Skeletal muscle tissue (tissue), 4 donors: ENCODE measurements around the gene CFL1. TPM values are rescaled to one million over a fixed set of nuclear protein-coding genes. Genes with fewer than 3 reads are reported as not detected.
A peak's percentile ranks its signal among the peaks of the same experiment; 100 is the strongest.

ENCODE experiments used
- H3K27ac ChIP-seq: one replicate; pipeline ENCODE4 v1.7.0; 2013; ENCODE audit warnings: mild to moderate bottlenecking, low read depth, low read length, inconsistent platforms
- H3K27me3 ChIP-seq, 3 donors: one replicate each; pipeline ENCODE4 v1.7.0; 2013; ENCODE audit warnings: low read length in 3 of 3; ENCODE audit not compliant: control insufficient read depth in 3 of 3, insufficient read depth in 3 of 3
- H3K36me3 ChIP-seq, 3 donors: one replicate each; pipeline ENCODE4 v1.7.0; 2013; ENCODE audit warnings: low read length in 3 of 3; ENCODE audit not compliant: control insufficient read depth in 3 of 3, insufficient read depth in 3 of 3
- H3K4me1 ChIP-seq, 3 donors: one replicate each; pipeline ENCODE4 v1.7.0; 2013; ENCODE audit warnings: low read length in 3 of 3, mild to moderate bottlenecking in 3 of 3; ENCODE audit not compliant: control insufficient read depth in 3 of 3, insufficient read depth in 3 of 3
- H3K4me3 ChIP-seq, 3 donors: one replicate each; pipeline ENCODE4 v1.7.0; 2013; ENCODE audit warnings: low read length in 3 of 3
- H3K9ac ChIP-seq, 3 donors: one replicate each; pipeline ENCODE4 v1.7.0; 2013; ENCODE audit warnings: low read length in 3 of 3, mild to moderate bottlenecking in 3 of 3, moderate library complexity in 2 of 3, low read depth in 1 of 3
- H3K9me3 ChIP-seq, 3 donors: one replicate each; pipeline ENCODE4 v1.7.0; 2013; ENCODE audit warnings: low read length in 3 of 3; ENCODE audit not compliant: control insufficient read depth in 3 of 3
- total RNA-seq: library from RNA; depleted of rRNA; stranded (reverse); fragments of >200 nt; gene quantifications from one replicate; pipeline ENCODE4 v1.2.3, GENCODE V29; 2014
- donor health status: Osteomylitis.

Gene CFL1
- total RNA-seq, 1 donor from 2014 or later: 275 TPM

DNA sequence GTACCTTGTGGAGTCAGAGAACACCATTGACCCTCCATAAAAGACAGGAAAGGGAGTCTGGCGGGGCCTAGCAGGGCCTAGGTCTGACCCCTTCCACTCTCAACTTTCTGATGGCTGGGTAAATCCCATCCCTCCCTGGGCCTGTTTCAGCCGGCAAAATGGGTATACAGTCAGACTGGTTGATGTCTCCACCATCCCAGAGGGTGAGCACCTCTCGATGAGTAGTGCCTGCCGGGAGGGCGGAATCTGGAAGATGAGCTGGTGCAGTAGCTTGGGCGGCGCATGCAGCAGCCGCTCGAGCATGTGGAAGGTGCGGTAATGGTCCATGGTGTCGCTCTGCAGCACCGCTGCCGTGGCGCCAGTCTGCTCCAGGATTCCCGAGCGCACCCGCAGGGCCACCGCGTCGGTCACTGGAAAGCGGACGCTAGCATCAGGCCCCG, 29.8 kb upstream of the CFL1 start:
- H3K4me1 ChIP-seq: peaks cover 45 to 62% (median 55%) of the 10 kb centered on the region in 3 donors
- no peaks in the 10 kb centered on the region for H3K27me3 ChIP-seq
- H3K27ac ChIP-seq: peak overlapping the region; percentile 89
- peak overlapping the region; percentile 89 to 96 (median 92) for H3K4me3 ChIP-seq
- no peaks in the 10 kb centered on the region for H3K9me3 ChIP-seq
- peak overlapping the region; percentile 84 to 87 (median 86) for H3K9ac ChIP-seq
- peaks cover 29 to 37% (median 34%) of the 10 kb centered on the region in 3 donors for H3K36me3 ChIP-seq

DNA sequence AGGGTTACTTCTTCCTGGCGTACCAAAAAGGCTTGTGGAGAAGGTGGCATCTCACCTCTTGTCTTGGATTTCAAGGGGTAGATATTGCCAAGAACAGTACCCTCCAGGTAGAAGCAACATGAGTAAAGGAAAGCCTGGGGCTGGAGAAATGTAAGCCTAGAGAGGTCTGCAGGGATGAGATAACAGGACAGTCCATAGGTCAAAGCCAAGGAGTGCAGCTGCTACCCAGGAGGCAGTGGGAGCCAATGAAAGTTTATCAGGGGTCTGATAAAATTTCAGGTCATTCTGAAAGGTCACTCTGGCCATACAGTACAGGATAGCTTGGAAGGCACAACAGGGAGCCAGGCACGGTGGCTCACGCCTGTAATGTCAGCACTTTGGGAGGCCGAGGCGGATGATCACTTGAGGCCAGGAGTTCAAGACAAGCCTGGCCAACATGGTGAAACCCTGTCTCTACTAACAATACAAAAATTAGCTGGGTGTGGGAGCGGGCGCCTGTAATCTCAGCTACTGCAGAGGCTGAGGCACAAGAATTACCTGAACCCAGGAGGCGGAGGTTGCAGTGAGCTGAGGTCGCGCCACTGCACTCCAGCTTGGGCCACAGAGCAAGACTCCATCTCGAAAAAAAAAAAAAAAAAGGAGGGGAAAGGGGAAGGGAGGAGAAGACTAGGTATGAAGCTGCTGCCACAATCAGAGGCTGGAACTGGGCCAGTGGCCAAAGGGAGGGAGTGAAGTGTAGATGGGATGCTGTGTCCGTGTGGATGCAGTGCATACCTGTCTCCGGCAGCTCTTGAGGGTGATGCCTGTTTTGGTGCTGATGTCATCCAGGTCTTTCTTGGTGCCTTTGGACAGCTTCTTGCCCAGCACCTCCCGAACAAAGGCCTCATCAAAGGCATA, 29.1 kb upstream of the CFL1 start:
- H3K27ac ChIP-seq: peak overlapping the region; percentile 89
- H3K4me1 ChIP-seq: peaks cover 38 to 55% (median 48%) of the 10 kb centered on the region in 3 donors
- no peaks in the 10 kb centered on the region for H3K27me3 ChIP-seq
- no peaks in the 10 kb centered on the region for H3K9me3 ChIP-seq
- peak overlapping the region; percentile 89 to 96 (median 92) for H3K4me3 ChIP-seq
- peaks cover 33 to 42% (median 34%) of the 10 kb centered on the region in 3 donors for H3K36me3 ChIP-seq
- H3K9ac ChIP-seq: peak overlapping the region; percentile 84 to 87 (median 86)

DNA sequence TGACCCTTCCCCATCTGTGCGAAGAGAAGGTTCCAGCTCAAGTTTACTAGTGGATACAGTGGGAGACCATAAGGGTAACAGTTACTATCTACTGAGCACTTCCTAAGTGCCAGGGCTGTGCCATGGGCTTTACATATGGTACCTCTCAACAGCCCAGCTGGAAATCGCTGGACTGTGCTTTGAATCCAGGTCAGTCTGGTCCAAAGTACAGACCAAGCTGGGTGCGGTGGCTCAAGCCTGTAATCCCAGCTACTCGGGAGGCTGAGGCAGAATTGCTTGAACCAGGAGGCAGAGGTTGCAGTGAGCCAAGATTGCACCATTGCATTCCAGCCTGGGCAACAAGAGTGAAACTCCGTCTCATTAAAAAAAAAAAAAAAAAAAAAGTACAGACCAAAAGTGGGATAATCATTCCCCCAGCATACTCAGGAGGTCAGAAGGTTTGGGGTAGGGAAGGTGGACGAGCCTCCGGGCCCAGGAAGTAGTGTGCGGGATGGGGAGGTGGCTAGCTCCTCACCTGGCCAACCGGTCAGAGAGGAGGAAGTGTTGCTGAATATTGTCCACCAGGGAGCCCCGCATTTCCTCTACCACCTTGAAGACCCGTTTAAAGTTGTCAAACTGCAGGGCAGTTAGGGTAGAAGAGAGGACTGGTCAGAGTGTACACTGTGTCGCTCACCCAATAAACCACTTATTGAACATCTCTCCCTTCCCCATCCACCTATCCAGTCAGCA, 28.0 kb upstream of the CFL1 start:
- Histone ChIP-seq H3K4me1 (peaks cover 30 to 44% (median 39%) of the 10 kb centered on the region in 3 donors), H3K27ac (no peak overlapping the region), H3K4me3 (no peak overlapping the region), H3K9me3 (no peaks in the 10 kb centered on the region), H3K27me3 (no peaks in the 10 kb centered on the region), H3K9ac (no peak overlapping the region), H3K36me3 (peaks cover 33 to 42% (median 34%) of the 10 kb centered on the region in 3 donors)

DNA sequence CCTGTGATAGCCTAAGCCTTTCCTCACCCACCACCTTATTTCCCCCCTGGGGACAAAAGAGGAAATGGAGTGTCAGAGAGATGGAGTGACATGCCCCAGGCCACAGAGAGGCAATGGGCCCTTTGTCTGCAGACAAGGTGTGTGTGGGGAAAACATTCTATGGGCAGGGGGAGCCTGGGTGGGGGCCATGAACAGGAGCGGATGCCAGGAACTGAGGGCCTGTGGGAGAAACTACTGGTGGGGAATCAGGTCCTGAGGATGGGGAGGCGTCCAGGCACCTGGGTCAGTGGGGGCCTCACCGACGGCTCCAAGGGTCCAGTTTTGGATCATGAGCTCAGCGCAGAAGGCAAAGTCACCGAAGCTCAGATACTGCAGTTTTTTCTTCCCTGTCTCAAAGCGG, 27.3 kb upstream of the CFL1 start:
- H3K9ac ChIP-seq: peak overlapping the region in 1 of 3 donors; percentile 25
- H3K4me3 ChIP-seq: no peak overlapping the region
- peaks cover 28 to 39% (median 39%) of the 10 kb centered on the region in 3 donors for H3K4me1 ChIP-seq
- peaks cover 33 to 42% (median 34%) of the 10 kb centered on the region in 3 donors for H3K36me3 ChIP-seq
- H3K27ac ChIP-seq: no peak overlapping the region
- no peaks in the 10 kb centered on the region for H3K9me3 ChIP-seq
- no peaks in the 10 kb centered on the region for H3K27me3 ChIP-seq

DNA sequence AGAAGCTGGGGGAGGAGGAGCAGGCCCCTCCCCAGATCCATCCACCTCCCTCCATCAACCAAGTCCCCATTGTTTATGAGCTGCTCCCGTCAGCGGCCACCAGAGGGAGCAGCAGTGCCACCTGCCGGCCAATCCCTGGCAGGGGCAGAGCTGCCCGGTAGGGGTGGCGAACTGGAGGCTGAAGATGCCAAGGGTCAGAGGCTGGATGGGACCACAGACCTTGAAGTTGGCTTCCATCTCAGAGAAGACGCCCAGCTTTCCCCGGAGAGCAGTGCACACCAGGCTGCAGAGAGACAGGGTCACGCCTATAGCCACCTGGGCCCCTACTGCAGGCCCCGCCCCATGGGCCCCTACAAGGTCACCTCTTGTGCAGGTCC, 26.7 kb upstream of the CFL1 start:
- Histone ChIP-seq H3K4me3 (no peak overlapping the region), H3K9me3 (no peaks in the 10 kb centered on the region), H3K4me1 (peaks cover 23 to 34% (median 34%) of the 10 kb centered on the region in 3 donors), H3K27ac (no peak overlapping the region), H3K9ac (peak overlapping the region in 1 of 3 donors; percentile 40), H3K36me3 (peaks cover 33 to 42% (median 34%) of the 10 kb centered on the region in 3 donors), H3K27me3 (no peaks in the 10 kb centered on the region)

DNA sequence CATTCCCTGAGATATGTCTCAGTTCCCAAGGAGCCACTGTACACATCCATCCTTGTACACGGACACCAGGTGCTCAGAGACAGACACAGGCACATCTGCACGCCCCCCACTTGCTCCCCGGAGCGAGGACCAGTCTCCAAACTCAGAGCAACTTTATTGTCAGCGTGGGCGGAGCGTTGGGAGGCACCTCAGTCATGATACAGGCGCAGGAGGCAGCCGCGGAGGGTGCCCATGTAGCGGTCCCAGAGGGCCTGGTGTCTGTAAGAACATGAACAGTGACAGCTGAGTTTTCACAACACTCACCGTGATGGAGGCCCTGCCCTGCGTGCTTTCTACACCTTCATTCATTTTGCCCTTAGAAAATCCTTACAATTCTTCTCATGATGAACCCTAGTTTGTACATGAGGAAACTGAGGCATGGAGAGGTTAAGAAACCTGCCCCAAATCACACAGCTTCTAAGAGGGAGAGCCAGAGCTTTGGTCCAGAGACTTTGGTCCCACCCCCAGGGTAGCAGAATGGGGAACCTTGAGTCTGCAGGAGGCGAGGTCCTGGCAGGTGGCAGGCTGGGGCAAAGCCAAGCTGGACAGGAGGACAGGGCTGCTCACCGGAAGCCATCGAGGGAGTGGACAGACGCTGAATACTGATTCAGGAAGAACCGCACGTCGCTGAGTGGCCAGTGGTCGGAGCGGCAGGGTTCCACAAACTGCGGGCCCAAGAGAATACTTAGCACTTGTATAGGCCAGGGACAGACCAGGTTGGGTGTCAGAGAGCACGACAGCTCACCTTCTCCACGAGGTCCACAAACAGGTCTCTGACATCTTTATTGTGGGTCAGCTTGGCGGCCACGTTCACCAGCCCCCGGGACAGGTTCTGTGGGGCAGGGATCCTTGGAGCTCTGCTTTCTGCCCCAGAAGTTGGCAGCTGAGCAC, 26.1 kb upstream of the CFL1 start:
- H3K36me3 ChIP-seq: peaks cover 33 to 42% (median 34%) of the 10 kb centered on the region in 3 donors
- no peaks in the 10 kb centered on the region for H3K9me3 ChIP-seq
- peaks cover 17 to 27% (median 27%) of the 10 kb centered on the region in 3 donors for H3K4me1 ChIP-seq
- H3K9ac ChIP-seq: peak overlapping the region in 1 of 3 donors; percentile 45
- no peaks in the 10 kb centered on the region for H3K27me3 ChIP-seq
- no peak overlapping the region for H3K4me3 ChIP-seq
- no peak overlapping the region for H3K27ac ChIP-seq

DNA sequence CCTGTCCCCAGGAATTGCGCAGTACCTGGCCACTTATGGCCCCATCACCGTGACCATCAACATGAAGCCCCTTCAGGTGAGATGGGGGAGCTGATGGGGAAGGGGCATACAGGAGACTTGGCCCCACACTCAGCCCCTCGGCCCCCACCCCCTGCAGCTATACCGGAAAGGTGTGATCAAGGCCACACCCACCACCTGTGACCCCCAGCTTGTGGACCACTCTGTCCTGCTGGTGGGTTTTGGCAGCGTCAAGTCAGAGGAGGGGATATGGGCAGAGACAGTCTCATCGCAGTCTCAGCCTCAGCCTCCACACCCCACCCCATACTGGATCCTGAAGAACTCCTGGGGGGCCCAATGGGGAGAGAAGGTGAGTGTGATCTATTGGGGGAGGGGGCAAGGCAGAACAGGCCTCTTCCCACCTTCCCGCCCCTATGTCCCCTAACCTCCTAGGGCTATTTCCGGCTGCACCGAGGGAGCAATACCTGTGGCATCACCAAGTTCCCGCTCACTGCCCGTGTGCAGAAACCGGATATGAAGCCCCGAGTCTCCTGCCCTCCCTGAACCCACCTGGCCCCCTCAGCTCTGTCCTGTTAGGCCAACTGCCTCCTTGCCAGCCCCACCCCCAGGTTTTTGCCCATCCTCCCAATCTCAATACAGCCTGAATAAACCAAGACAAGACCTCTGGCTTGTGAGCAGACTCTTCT, 25.2 kb upstream of the CFL1 start:
- Histone ChIP-seq H3K36me3 (peaks cover 33 to 42% (median 34%) of the 10 kb centered on the region in 3 donors), H3K27me3 (no peaks in the 10 kb centered on the region), H3K4me3 (no peak overlapping the region), H3K4me1 (peaks cover 12 to 22% (median 21%) of the 10 kb centered on the region in 3 donors), H3K27ac (no peak overlapping the region), H3K9ac (no peak overlapping the region), H3K9me3 (no peaks in the 10 kb centered on the region)

DNA sequence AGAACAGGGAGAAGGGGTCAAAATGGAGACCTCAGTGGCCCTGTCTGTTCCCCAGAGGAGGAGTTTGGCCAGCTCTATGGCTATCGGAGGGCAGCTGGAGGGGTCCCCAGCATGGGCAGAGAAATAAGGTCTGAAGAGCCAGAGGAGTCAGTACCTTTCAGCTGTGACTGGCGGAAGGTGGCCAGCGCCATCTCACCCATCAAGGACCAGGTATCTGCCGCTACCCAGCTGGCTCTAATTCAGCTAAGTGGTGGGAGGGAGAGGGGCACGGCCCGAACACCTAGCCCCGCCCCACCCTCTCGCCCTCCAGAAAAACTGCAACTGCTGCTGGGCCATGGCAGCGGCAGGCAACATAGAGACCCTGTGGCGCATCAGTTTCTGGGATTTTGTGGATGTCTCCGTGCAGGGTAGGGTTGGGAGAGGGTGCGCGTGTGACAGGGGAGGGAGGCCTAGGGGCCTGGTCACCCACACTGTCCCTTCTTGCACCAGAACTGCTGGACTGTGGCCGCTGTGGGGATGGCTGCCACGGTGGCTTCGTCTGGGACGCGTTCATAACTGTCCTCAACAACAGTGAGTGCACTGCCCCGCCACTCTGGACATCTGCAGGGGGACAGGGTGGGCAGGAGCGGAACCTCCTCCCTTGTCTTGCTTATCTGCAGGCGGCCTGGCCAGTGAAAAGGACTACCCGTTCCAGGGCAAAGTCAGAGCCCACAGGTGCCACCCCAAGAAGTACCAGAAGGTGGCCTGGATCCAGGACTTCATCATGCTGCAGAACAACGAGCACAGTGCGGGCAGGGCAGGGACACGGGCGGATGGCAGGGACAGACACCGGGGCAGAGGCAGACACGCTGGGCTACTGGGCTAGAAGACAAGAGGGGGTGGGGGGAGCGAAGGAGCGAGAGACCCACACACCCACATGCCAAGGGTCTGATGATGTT, 24.4 kb upstream of the CFL1 start:
- Histone ChIP-seq H3K4me3 (no peak overlapping the region), H3K9ac (no peak overlapping the region), H3K9me3 (no peaks in the 10 kb centered on the region), H3K4me1 (peaks cover 6 to 15% (median 13%) of the 10 kb centered on the region in 3 donors), H3K27ac (no peak overlapping the region), H3K27me3 (no peaks in the 10 kb centered on the region), H3K36me3 (peaks cover 33 to 42% (median 34%) of the 10 kb centered on the region in 3 donors)
